Spleen (tissue), 7 donors: ENCODE data around the gene ADORA2B.
"Not testable (repeated sequence)": the region's sequence is repeated elsewhere in the genome, so short reads cannot be mapped to it uniquely, and the experiment has no call there.

Source experiments
- CTCF ChIP-seq, 11 experiments: fragments of 200-600 bp in 7 of 11; fragments of 450-650 bp in 4 of 11; sonication (generic) in 4 of 11; IDR thresholded peaks in 8 of 11; conservative IDR thresholded peaks in 3 of 11; 1 replicate in 7 of 11; 2 replicates in 4 of 11; pipeline versions ENCODE4 v1.4.0 to v1.8.0; 2016 to 2021; ENCODE audit warnings: antibody characterized with exemption in 11 of 11, inconsistent platforms in 4 of 11, mild to moderate bottlenecking in 1 of 11
- POLR2A ChIP-seq, 3 donors: fragments of 450-650 bp; IDR thresholded peaks; one replicate each; pipeline ENCODE4 v1.5.1; 2017; ENCODE audit warnings: antibody characterized with exemption in 3 of 3, mild to moderate bottlenecking in 1 of 3
- POLR2AphosphoS5 ChIP-seq, 3 donors: sonication (generic); formaldehyde crosslinking; IDR thresholded peaks; one replicate each; pipeline ENCODE4 v1.5.1; 2017; ENCODE audit warnings: antibody characterized with exemption in 3 of 3
- donor health status: DM: no; HTN: no; CAD: no; lungs with moderate emphysema.
- donor health status: DM: no; HTN: no; CAD: no.
- donor health status: DM: no; HTN: no; CAD: no.

DNA sequence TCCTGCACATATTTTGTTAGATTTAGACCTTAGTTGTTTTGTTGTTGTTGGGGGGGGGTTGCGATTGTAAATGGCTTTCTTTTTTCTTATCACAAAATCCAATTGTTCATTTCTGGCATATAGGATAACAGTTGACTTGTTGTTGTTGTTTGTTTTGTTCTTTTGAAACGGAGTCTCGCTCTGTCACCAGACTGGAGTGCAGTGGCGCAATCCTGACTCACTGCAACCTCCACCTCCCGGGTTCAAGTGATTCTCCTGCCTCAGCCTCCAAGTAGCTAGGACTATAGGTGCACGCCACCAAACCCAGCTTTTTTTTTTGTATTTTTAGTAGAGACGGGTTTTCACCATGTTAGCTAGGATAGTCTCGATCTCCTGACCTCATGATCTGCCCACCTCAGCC lies 39.7 kb upstream of the ADORA2B start:
- TF ChIP-seq CTCF (IDR thresholded peaks at IDR 0.05 in 8 of 11, conservative IDR thresholded peaks at IDR 0.05 in 3 of 11); POLR2AphosphoS5 (IDR thresholded peaks at IDR 0.05); POLR2A (IDR thresholded peaks at IDR 0.05): not testable (repeated sequence)
